H1 (cell line): ENCODE results near the gene OSGEP. TPM values are rescaled to one million over a fixed set of nuclear protein-coding genes. Genes with fewer than 3 reads are reported as not detected.

Source experiments
- GABPA ChIP-seq: IDR thresholded peaks from 2 replicates; pipeline ENCODE4 v1.6.1; 2011; ENCODE audit warnings: mild to moderate bottlenecking, low read length, moderate library complexity, borderline replicate concordance; ENCODE audit not compliant: insufficient read depth
- MAFK ChIP-seq: IDR thresholded peaks from 2 replicates; pipeline ENCODE4 v1.6.1; 2012; ENCODE audit warnings: low read depth, mild to moderate bottlenecking, improper control_type of control experiment, low read length
- POU5F1 ChIP-seq: IDR thresholded peaks from 2 replicates; pipeline ENCODE4 v1.6.1; 2011; ENCODE audit warnings: low read depth, mild to moderate bottlenecking, low read length, moderate library complexity
- TBP ChIP-seq: IDR thresholded peaks from 2 replicates; pipeline ENCODE4 v1.6.1; 2011; ENCODE audit warnings: low read depth, low read length, improper control_type of control experiment
- ZNF274 ChIP-seq: IDR thresholded peaks from 2 replicates; pipeline ENCODE4 v1.7.0; 2012; ENCODE audit warnings: low read length, borderline replicate concordance; ENCODE audit errors: extremely low read depth
- polyA plus RNA-seq, 7 experiments: library from polyadenylated mRNA; depleted of rRNA in 3 of 7; stranded (reverse) in 5 of 7; unstranded in 2 of 7; fragments of >200 nt in 5 of 7; fragments of 200-250 nt in 2 of 7; gene quantifications; 1 replicate in 5 of 7; 2 replicates in 1 of 7; 4 replicates in 1 of 7; pipeline versions ENCODE4 v1.2.1 to v1.2.3, GENCODE V29; 2011 to 2013; ENCODE audit warnings: missing spikeins in 2 of 7, mixed read lengths in 2 of 7
- total RNA-seq: library from RNA; stranded (reverse); fragmentation: NEBNext Ultra II Directional; extraction: Animal tissue kit (Norgen Biotek cat#: 25700); gene quantifications from 2 replicates; pipeline ENCODE4 v1.2.1, GENCODE V29; 2021
- TF ChIP-seq, protein P1 (sequence below): IDR thresholded peaks from 2 replicates; pipeline ENCODE4 v1.6.1; 2011; ENCODE audit warnings: low read depth, mild to moderate bottlenecking, low read length; ENCODE audit not compliant: insufficient read depth

OSGEP gene
- total and polyA plus RNA-seq, 2 of the 8 experiments (the other 6 are each of a cell fraction or from before 2014, with no cell fraction given) = 34.4 to 78.6 TPM

DNA sequence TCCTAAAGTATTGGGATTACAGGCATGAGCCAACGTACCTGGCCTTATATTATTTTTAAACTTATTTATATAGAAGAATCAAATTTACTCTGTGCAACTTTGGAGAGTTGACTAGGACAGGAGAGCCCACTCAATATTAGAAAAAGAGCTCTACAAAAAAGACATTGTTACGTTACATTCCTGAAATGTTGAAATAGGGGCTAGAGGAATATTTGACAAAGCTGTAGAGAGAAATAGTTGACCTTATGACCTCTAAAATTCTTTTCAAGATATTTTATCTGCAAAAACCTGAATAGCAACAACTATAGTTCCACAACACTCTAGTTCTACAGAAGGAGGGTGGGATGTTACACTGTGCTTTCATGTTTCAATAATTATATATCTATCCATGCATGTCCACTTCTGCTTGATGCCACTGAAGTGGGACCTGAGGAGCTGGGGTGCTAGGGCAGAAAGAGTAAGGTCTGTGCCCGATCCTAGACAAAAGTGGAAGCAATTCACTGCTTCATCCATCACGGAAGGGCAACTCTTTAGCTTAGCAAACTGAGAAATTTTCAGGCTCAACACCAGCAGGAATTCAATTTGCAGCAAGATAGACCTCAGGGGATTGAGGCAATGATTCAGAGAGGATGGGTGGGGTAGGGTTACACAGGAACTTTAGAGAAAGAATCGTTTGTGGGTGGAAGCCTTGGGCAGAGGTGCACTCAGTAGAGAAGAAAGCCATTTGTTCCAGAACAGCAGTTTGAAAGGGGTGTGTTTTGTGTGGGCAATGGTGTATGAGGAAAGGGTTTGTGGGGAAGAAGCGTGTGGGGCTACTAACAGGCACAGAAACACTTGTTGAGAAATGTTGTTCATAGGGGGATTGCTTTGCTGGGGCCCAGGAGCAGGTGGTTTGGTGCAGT, 34.7 kb upstream of the OSGEP start (continued):
- TF ChIP-seq TBP (no peak), MAFK (no peak), ZNF274 (no peak), GABPA (no peak), POU5F1 (no peak)
- TF ChIP-seq, protein P1, sequence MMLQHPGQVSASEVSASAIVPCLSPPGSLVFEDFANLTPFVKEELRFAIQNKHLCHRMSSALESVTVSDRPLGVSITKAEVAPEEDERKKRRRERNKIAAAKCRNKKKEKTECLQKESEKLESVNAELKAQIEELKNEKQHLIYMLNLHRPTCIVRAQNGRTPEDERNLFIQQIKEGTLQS = no peak
